ENCODE data around the gene YPEL2.

The YPEL2 gene

DNA sequence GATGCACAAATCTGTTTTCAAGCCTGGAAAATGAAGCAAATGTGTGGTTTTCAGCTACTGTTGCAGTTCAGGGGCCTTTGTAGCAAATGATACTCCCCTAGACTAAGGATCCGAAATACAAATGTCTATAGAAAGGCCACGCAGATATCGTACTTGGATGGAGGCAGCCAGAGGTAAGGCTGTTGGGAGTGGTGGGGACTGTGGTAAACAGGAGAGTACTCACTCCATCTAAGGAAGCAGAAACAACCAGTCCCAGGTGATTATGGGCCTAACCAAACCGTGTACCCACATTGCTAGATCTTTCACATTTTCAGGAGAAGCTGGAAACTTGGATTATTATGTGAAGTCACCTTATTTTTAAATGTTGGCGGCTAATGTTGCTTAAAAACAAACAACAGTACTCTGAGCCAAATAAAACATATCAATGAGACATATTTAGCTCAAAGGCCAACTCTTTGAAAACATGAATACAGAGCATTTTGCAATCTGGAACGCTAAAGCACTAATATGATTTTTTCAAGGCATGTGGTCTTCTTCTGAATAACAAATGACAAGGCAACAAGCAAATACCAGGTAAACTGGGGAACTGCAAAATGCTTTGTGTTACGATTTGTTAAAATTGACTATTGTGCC, 110.1 kb downstream of the YPEL2 start:
- Histone ChIP-seq H4K20me1 (ENCODE audit: control insufficient read depth, insufficient read depth, low read depth, low read length) (no peaks in the 10 kb centered on the region), H3K9me3 (ENCODE audit: control insufficient read depth, insufficient read depth, low read length) (no peaks in the 10 kb centered on the region), H3K27ac (ENCODE audit: low read depth, low read length) (no peak overlapping the region), H3F3A (ENCODE audit: control insufficient read depth, insufficient read depth) (no peaks in the 10 kb centered on the region), H3K4me3 (ENCODE audit: low read length) (no peak overlapping the region), H3K4me2 (ENCODE audit: low read length) (no peak overlapping the region), H3K79me2 (ENCODE audit: control insufficient read depth, low read length) (no peaks in the 10 kb centered on the region), H3K36me3 (ENCODE audit: control insufficient read depth, low read length) (no peaks in the 10 kb centered on the region), H3K27me3 (ENCODE audit: control insufficient read depth, low read length) (peaks cover 4% of the 10 kb centered on the region; the same call in 1 of the 2 replicates), H3K4me1 (ENCODE audit: control insufficient read depth, low read length) (peaks cover 47% of the 10 kb centered on the region), H3K9me2 (replicated peaks; ENCODE audit: control insufficient read depth, low read length) (no peaks in the 10 kb centered on the region)
- TF ChIP-seq, protein P1, sequence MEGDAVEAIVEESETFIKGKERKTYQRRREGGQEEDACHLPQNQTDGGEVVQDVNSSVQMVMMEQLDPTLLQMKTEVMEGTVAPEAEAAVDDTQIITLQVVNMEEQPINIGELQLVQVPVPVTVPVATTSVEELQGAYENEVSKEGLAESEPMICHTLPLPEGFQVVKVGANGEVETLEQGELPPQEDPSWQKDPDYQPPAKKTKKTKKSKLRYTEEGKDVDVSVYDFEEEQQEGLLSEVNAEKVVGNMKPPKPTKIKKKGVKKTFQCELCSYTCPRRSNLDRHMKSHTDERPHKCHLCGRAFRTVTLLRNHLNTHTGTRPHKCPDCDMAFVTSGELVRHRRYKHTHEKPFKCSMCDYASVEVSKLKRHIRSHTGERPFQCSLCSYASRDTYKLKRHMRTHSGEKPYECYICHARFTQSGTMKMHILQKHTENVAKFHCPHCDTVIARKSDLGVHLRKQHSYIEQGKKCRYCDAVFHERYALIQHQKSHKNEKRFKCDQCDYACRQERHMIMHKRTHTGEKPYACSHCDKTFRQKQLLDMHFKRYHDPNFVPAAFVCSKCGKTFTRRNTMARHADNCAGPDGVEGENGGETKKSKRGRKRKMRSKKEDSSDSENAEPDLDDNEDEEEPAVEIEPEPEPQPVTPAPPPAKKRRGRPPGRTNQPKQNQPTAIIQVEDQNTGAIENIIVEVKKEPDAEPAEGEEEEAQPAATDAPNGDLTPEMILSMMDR (IDR thresholded peaks at IDR 0.05; ENCODE audit: low read depth, low read length, poor library complexity, severe bottlenecking) = no peak
- no peak for TF ChIP-seq EZH2phosphoT487 (IDR thresholded peaks at IDR 0.05; ENCODE audit: borderline replicate concordance, low read length)

GRCh38 chr17:59443106-59443505, 111.7 kb downstream of the YPEL2 start:
- Histone ChIP-seq H3K27me3 (ENCODE audit: control insufficient read depth, low read length) (no peaks in the 10 kb centered on the region; the same call in 1 of the 2 replicates), H3K4me2 (ENCODE audit: low read length) (no peak overlapping the region), H3K9me2 (replicated peaks; ENCODE audit: control insufficient read depth, low read length) (no peaks in the 10 kb centered on the region), H3K9me3 (ENCODE audit: control insufficient read depth, insufficient read depth, low read length) (no peaks in the 10 kb centered on the region), H3F3A (ENCODE audit: control insufficient read depth, insufficient read depth) (no peaks in the 10 kb centered on the region), H3K79me2 (ENCODE audit: control insufficient read depth, low read length) (no peaks in the 10 kb centered on the region), H3K4me1 (ENCODE audit: control insufficient read depth, low read length) (peaks cover 38% of the 10 kb centered on the region), H3K4me3 (ENCODE audit: low read length) (no peak overlapping the region), H4K20me1 (ENCODE audit: control insufficient read depth, insufficient read depth, low read depth, low read length) (no peaks in the 10 kb centered on the region), H3K36me3 (ENCODE audit: control insufficient read depth, low read length) (no peaks in the 10 kb centered on the region), H3K27ac (ENCODE audit: low read depth, low read length) (no peak overlapping the region)
- TF ChIP-seq, protein P1 (IDR thresholded peaks at IDR 0.05; ENCODE audit: low read depth, low read length, poor library complexity, severe bottlenecking) = no peak
